Adrenal gland (tissue), 12 donors: ENCODE measurements around the gene MT1A. TPM values are rescaled to one million over a fixed set of nuclear protein-coding genes. Genes with fewer than 3 reads are reported as not detected.

Source experiments
- DNase-seq, 7 donors: peaks; one replicate each; pipeline ENCODE4 v3.0.0-alpha.2; 2019 to 2020
- H3K27ac ChIP-seq, 5 donors: fragments of 200-600 bp; sonication (generic) in 4 of 5; 1 replicate in 3 of 5; 2 replicates in 2 of 5; pipeline versions ENCODE4 v1.5.1 to v1.8.0; 2016 to 2020; ENCODE audit warnings: mild to moderate bottlenecking in 1 of 5
- H3K27me3 ChIP-seq: fragments of 200-600 bp; 2 replicates; pipeline ENCODE4 v1.8.0; 2021
- H3K36me3 ChIP-seq, 2 donors: fragments of 200-600 bp; replicated peaks in 1 of 2; 1 replicate in 1 of 2; 2 replicates in 1 of 2; pipeline versions ENCODE4 v1.5.1 to v1.8.0; 2018 to 2022
- H3K4me1 ChIP-seq, 2 donors: fragments of 200-600 bp; replicated peaks in 1 of 2; 1 replicate in 1 of 2; 2 replicates in 1 of 2; pipeline versions ENCODE4 v1.5.1 to v1.8.0; 2018 to 2021
- H3K4me3 ChIP-seq, 4 donors: fragments of 200-600 bp; sonication (generic) in 3 of 4; one replicate each; pipeline ENCODE4 v1.5.1; 2016 to 2018
- H3K9me3 ChIP-seq, 3 donors: fragments of 200-600 bp; sonication (generic) in 1 of 3; replicated peaks in 1 of 3; 1 replicate in 2 of 3; 2 replicates in 1 of 3; pipeline versions ENCODE4 v1.5.1 to v1.8.0; 2016 to 2021
- POLR2A ChIP-seq, 2 donors: fragments of 450-650 bp; IDR thresholded peaks; one replicate each; pipeline ENCODE4 v1.6.1; 2017; ENCODE audit warnings: antibody characterized with exemption in 2 of 2, mild to moderate bottlenecking in 2 of 2, moderate library complexity in 1 of 2
- WGBS, 4 donors: extraction: QIAGEN DNeasy Blood & Tissue Kit in 2 of 4; methylation state at CpG; one replicate each; pipeline versions ENCODE4 v1.1.5 to v1.1.7; 2013 to 2017; 5-methylcytosine and 5-hydroxymethylcytosine counted together
- intact Hi-C, 2 donors: fragments of 100-400 bp; cut with DNase I; formaldehyde crosslinking; loops; one replicate each; pipeline versions ENCODE4 v1.14.1 to v1.15.0; 2022 to 2023
- polyA plus RNA-seq, 3 donors: library from polyadenylated mRNA; stranded (reverse); fragments of 200-250 nt in 2 of 3; fragments of 350-450 nt in 1 of 3; fragmentation: Illumina TruSeq in 1 of 3; extraction: RNeasy Lipid Tissue Mini Kit (QIAGEN cat#74804) in 1 of 3; gene quantifications; one replicate each; pipeline ENCODE4 v1.2.3, GENCODE V29; 2013 to 2014
- total RNA-seq, 9 donors: library from RNA; depleted of rRNA in 4 of 9; stranded (reverse); fragments of >200 nt in 4 of 9; fragments of 120-200 nt in 1 of 9; fragmentation: NEBNext Ultra II Directional in 1 of 9; extraction: Animal tissue kit (Norgen Biotek cat#: 25700) in 1 of 9; gene quantifications; one replicate each; pipeline versions ENCODE4 v1.1.0 to v1.2.4, GENCODE V29; 2013 to 2023
- TF ChIP-seq, protein P1 (sequence below), 6 experiments: fragments of 450-650 bp in 4 of 6; fragments of 200-600 bp in 2 of 6; sonication (generic) in 1 of 6; IDR thresholded peaks; 1 replicate in 5 of 6; 2 replicates in 1 of 6; pipeline versions ENCODE4 v1.5.1 to v1.8.0; 2016 to 2021; ENCODE audit warnings: antibody characterized with exemption in 6 of 6, mild to moderate bottlenecking in 2 of 6, moderate library complexity in 1 of 6
- donor health status: healthy with polysubstance abuse.
- donor health status: Bipolar disorder and iron deficiency.
- donor health status: DM: yes; HTN: yes; CAD: no.
- donor health status: DM: no; HTN: no; CAD: no.
- donor health status: DM: no; HTN: no; CAD: no.
- donor health status: DM: yes; HTN: yes; CAD: no.

MT1A gene
- total and polyA plus RNA-seq, 12 donors: 6.9 to 273 (median 19.4) TPM; not detected in 1

DNA sequence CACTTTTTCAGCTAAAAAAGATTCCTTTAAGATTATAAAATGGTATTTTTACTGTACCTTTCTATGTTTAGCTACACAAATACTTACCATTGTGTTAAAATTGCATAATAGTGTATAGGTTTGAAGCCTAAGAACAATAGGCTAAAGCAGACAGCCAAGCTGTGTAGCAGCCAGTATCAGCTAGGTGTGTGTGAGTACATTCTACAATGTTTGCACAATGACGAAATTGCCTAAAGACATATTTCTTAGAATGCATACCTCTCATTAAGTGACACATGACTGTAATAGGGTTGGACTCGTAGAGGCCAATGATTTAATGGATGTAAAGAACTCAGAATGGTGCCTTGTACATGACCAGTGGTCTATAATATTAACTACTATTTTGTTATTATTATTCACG is 11.4 kb downstream of the MT1A start:
- Histone ChIP-seq H3K4me3 (no peak overlapping the region), H3K9me3 (no peaks in the 10 kb centered on the region), H3K27me3 (no peaks in the 10 kb centered on the region), H3K36me3 (no peaks in the 10 kb centered on the region), H3K27ac (no peak overlapping the region), H3K4me1 (peaks cover 0 to 7% of the 10 kb centered on the region in 2 donors)
- DNase-seq: no peak
- 87 to 95% (median 92%) methylated on average over 3 of the region's 3 CpGs for WGBS, 4 donors
- TF ChIP-seq POLR2A (IDR thresholded peaks at IDR 0.05): no peak
- TF ChIP-seq, protein P1, sequence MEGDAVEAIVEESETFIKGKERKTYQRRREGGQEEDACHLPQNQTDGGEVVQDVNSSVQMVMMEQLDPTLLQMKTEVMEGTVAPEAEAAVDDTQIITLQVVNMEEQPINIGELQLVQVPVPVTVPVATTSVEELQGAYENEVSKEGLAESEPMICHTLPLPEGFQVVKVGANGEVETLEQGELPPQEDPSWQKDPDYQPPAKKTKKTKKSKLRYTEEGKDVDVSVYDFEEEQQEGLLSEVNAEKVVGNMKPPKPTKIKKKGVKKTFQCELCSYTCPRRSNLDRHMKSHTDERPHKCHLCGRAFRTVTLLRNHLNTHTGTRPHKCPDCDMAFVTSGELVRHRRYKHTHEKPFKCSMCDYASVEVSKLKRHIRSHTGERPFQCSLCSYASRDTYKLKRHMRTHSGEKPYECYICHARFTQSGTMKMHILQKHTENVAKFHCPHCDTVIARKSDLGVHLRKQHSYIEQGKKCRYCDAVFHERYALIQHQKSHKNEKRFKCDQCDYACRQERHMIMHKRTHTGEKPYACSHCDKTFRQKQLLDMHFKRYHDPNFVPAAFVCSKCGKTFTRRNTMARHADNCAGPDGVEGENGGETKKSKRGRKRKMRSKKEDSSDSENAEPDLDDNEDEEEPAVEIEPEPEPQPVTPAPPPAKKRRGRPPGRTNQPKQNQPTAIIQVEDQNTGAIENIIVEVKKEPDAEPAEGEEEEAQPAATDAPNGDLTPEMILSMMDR (IDR thresholded peaks at IDR 0.05): no peak
- intact Hi-C loops: no loop called here

DNA sequence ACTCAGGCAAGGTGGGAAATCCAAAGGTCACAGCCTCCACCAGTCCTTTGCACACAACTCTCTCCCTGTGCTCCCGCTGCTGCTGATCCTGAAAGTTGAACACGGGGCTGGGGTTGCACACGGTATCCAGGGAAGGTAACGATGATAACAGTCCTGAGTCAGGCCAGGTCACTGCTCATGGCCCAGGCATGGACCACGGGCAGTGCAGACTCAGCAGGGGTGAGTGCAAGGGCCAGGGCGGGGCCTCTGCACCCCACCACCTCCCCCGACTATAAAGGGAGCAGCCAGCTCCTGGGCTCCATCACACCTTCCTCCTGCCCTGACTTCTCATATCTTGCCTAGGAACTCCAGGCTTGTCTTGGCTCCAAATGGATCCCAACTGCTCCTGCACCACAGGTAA is 13.1 kb downstream of the MT1A start, which contains the start of gene MT1B:
MT1B (plus strand) TSS at position 301 of the 400 bp plus-strand sequence; CDS start at position 369, 68 bp downstream.
- no peaks in the 10 kb centered on the region for H3K9me3 ChIP-seq
- H3K4me3 ChIP-seq: no peak within 1 kb of the TSS
- peaks cover 0 to 7% of the 10 kb centered on the region in 2 donors for H3K4me1 ChIP-seq
- H3K36me3 ChIP-seq: no peaks in the 10 kb centered on the region
- TF ChIP-seq POLR2A (IDR thresholded peaks at IDR 0.05): no peak
- TF ChIP-seq, protein P1 (IDR thresholded peaks at IDR 0.05): no peak
- H3K27me3 ChIP-seq: no peaks in the 10 kb centered on the region
- no peak within 1 kb of the TSS for H3K27ac ChIP-seq
- intact Hi-C loops: no loop called here
- no peak for DNase-seq
- WGBS, 4 donors: 75 to 84% (median 79%) methylated on average over 4 to 7 of the region's 7 CpGs

DNA sequence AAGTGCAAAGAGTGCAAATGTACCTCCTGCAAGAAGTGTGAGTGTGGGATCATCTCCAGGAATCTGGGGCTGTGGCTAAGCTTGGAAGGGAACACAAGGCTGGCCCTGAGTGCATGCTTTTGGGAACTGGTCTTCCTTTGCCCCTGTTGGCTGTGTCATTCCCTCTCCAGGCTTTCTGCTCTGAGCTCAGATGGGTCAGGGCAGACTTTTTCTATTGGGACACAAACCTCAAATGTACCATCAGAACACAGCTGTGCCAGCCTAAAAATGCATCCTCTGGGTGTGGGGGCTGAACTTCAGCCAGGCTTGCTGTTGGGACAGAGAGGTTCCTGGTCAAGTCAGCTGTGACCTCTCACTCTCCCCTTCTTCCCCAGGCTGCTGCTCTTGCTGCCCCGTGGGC is 14.1 kb downstream of the MT1A start:
- H3K27ac ChIP-seq: no peak overlapping the region
- TF ChIP-seq, protein P1 (IDR thresholded peaks at IDR 0.05): no peak
- TF ChIP-seq POLR2A (IDR thresholded peaks at IDR 0.05): no peak
- intact Hi-C loops: no loop called here
- no peak for DNase-seq
- 22 to 82% (median 65%) methylated on average over 1 of the region's 1 CpG for WGBS, 4 donors
- no peaks in the 10 kb centered on the region for H3K36me3 ChIP-seq
- no peaks in the 10 kb centered on the region for H3K9me3 ChIP-seq
- H3K4me1 ChIP-seq: peaks cover 0 to 5% of the 10 kb centered on the region in 2 donors
- no peaks in the 10 kb centered on the region for H3K27me3 ChIP-seq
- H3K4me3 ChIP-seq: no peak overlapping the region

DNA sequence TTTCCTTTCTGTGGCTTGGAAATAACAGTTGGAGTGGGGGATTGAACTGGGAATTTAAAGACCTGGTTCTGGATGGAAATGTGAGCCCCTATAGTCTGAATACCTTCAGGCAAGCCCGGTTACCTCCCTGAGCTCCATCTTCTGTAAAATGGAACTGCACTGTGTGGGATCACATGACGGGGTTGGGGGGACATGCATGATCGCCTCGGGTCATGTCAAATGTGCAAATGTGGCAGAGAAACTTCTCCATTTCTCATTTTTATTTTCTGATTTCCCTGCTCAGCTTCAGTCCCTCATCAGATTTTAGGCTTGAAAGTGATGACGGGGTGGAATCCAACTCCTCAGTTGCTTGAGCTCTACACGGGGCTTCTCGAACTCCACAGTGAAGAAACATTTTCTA is 14.8 kb downstream of the MT1A start:
- H3K27me3 ChIP-seq: no peaks in the 10 kb centered on the region
- DNase-seq: no peak
- H3K4me1 ChIP-seq: peaks cover under 1 to 7% of the 10 kb centered on the region in 2 donors
- H3K9me3 ChIP-seq: no peaks in the 10 kb centered on the region
- no peaks in the 10 kb centered on the region for H3K36me3 ChIP-seq
- H3K4me3 ChIP-seq: no peak overlapping the region
- no peak for TF ChIP-seq POLR2A (IDR thresholded peaks at IDR 0.05)
- TF ChIP-seq, protein P1 (IDR thresholded peaks at IDR 0.05): no peak
- no peak overlapping the region for H3K27ac ChIP-seq
- 86 to 89% (median 87%) methylated on average over 7 of the region's 7 CpGs for WGBS, 4 donors
- intact Hi-C loops: no loop called here
